ENCODE measurements around the gene ZNF619. TPM values are rescaled to one million over a fixed set of nuclear protein-coding genes. Genes with fewer than 3 reads are reported as not detected.

The ZNF619 gene
- total and polyA plus RNA-seq, 9 of the 15 experiments (the other 6 are each of a cell fraction or from before 2014, with no cell fraction given), result 1.3 to 9.1 (median 6.3) TPM

GRCh38 chr3:40445062-40445461, 31.9 kb upstream of the ZNF619 start (continued):
- TF ChIP-seq PRPF4 (IDR thresholded peaks at IDR 0.05; ENCODE audit: insufficient read depth, low read depth, low read length, poor library complexity, severe bottlenecking), result no peak
- TF ChIP-seq BRF1 (IDR thresholded peaks at IDR 0.05; ENCODE audit: borderline replicate concordance, extremely low read depth, insufficient read length), result no peak
- no peak for TF ChIP-seq PKNOX1 (IDR thresholded peaks at IDR 0.05)
- no peak for TF ChIP-seq ZNF384 (IDR thresholded peaks at IDR 0.05; ENCODE audit: low read depth, low read length)
- TF ChIP-seq HNRNPLL (IDR thresholded peaks at IDR 0.05; ENCODE audit: low read depth, low read length, poor library complexity, severe bottlenecking), result no peak

- no peak overlapping the region for H3K9ac ChIP-seq (ENCODE audit: insufficient read depth in 1 of 2, low read depth in 2 of 2, low read length in 2 of 2)
- H3K27me3 ChIP-seq (ENCODE audit: control insufficient read depth in 2 of 2, insufficient read depth in 2 of 2, low read length in 2 of 2), result no peaks in the 10 kb centered on the region
- H3K79me2 ChIP-seq (ENCODE audit: control insufficient read depth, insufficient read depth, low read length), result no peaks in the 10 kb centered on the region
- DNase-seq (ENCODE audit: extremely low read depth in 1 of 4, low spot score in 3 of 4) (no peak), ATAC-seq (peak; percentile 46), FAIRE-seq (no peak)
- no peak overlapping the region for H2AFZ ChIP-seq (ENCODE audit: low read depth, low read length)
- H3K4me3 ChIP-seq, result no peak overlapping the region
- in situ Hi-C loops (cut with MboI), result no loop called here
- 35% methylated on average over 4 of the region's 4 CpGs for WGBS (ENCODE audit: insufficient coverage, low coverage, missing lambda C conversion rate)
- no peak overlapping the region for H3K4me2 ChIP-seq (ENCODE audit: insufficient read depth, low read length)
- no TSS peak for BruUV-seq (replicated peaks)
- POLR2A ChIA-PET, result interaction anchor here (1.0 kb wide), 1 partner anchor 103 kb away, joined by 4 read pairs; no protein-coding TSS in a partner anchor
- peaks cover 0 to 5% of the 10 kb centered on the region in 2 experiments; a peak in 2 of 5 replicates for H3K4me1 ChIP-seq (replicated peaks in 1 of 2; ENCODE audit: control insufficient read depth in 2 of 2, insufficient read depth in 2 of 2, low read length in 2 of 2)
- CTCF ChIA-PET (ENCODE audit: low intra/inter-chr PET ratio), result no interaction called here
- no peaks in the 10 kb centered on the region for H4K20me1 ChIP-seq (replicated peaks; ENCODE audit: control insufficient read depth, insufficient read depth, low read length)
- H3K9me1 ChIP-seq (ENCODE audit: control insufficient read depth, insufficient read depth, low read length), result no peaks in the 10 kb centered on the region
- H3K9me3 ChIP-seq (replicated peaks; ENCODE audit: control insufficient read depth, insufficient read depth, low read depth, low read length), result no peaks in the 10 kb centered on the region
- peaks cover 4% of the 10 kb centered on the region; the same call in 2 of the 3 replicates for H3K36me3 ChIP-seq (ENCODE audit: control insufficient read depth, insufficient read depth, low read length)
- intact Hi-C loops (cut with micrococcal nuclease), result no loop called here
- H3K27ac ChIP-seq (ENCODE audit: extremely low read depth, low read depth, low read length), result no peak overlapping the region
- TF ChIP-seq PKNOX1 (IDR thresholded peaks at IDR 0.05) (peak; percentile 66), MEIS2 (IDR thresholded peaks at IDR 0.05; ENCODE audit: partially characterized antibody) (peak; percentile 72), PRMT5 (CRISPR knock-in tag; IDR thresholded peaks at IDR 0.05) (no peak), CEBPG (CRISPR knock-in tag; IDR thresholded peaks at IDR 0.05) (no peak), CEBPG (tag; conservative IDR thresholded peaks at IDR 0.05 in 1 of 2, IDR thresholded peaks at IDR 0.05 in 1 of 2) (peak in 1 of 2 experiments; percentile 56; a peak in 2 of 4 replicates), BRD4 (IDR thresholded peaks at IDR 0.05) (no peak), FOXJ2 (tag; IDR thresholded peaks at IDR 0.05) (no peak)
- TF ChIP-seq, protein P1, sequence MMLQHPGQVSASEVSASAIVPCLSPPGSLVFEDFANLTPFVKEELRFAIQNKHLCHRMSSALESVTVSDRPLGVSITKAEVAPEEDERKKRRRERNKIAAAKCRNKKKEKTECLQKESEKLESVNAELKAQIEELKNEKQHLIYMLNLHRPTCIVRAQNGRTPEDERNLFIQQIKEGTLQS (IDR thresholded peaks at IDR 0.05), result 0 out of 2 replicates have a peak, but pooled peaks have one; percentile 43
- TF ChIP-seq, protein P1 (CRISPR knock-in tag; conservative IDR thresholded peaks at IDR 0.05), result no peak
- TF ChIP-seq, protein P2, sequence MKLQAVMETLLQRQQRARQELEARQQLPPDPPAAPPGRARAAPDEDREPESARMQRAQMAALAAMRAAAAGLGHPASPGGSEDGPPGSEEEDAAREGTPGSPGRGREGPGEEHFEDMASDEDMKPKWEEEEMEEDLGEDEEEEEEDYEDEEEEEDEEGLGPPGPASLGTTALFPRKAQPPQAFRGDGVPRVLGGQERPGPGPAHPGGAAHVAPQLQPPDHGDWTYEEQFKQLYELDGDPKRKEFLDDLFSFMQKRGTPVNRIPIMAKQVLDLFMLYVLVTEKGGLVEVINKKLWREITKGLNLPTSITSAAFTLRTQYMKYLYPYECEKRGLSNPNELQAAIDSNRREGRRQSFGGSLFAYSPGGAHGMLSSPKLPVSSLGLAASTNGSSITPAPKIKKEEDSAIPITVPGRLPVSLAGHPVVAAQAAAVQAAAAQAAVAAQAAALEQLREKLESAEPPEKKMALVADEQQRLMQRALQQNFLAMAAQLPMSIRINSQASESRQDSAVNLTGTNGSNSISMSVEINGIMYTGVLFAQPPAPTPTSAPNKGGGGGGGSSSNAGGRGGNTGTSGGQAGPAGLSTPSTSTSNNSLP (IDR thresholded peaks at IDR 0.05; ENCODE audit: borderline replicate concordance, low read depth, low read length), result no peak
Observed at GRCh38 chr3:40445880-40446279, 31.0 kb upstream of the ZNF619 start.

Data from K562 (cell line).